GM12801 (cell line): ENCODE data around the gene SPTB.

Experiments used
- TF ChIP-seq, protein P1 (sequence below): IDR thresholded peaks from one replicate; pipeline ENCODE4 v1.5.1; 2011; ENCODE audit warnings: control low read depth; ENCODE audit not compliant: insufficient read length; ENCODE audit errors: extremely low read depth

SPTB gene

DNA sequence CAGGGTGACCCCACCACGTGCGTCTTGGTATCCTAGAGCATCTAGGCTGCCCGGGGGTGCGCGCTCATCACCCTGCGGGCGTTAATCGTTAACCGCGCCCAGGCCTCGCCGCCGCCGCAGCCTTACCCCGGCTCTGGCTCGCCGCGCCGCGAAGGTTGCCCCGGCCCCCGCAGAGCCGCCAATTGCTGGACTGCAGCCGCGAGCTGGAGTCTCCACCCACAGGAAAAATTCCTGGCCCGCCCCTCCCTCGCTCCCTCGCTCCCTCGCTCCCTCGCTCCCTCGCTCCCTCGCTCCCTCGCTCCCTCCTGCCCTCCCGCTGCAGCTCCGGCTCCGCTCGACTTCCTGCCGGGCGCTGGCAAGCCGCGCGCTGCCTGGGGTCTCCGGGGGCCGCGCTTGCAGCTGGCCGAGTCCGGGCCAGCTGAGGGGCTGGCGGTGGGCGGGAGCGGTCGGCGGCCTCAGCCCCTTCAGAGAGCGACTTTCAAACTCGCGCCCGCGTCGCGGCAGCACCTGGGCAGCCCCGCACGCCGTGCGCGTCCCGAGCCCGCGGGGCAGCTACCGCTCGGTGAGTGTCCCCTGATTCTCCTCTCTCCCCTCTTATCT, 175.5 kb downstream of the SPTB start, which contains the start of gene PLEKHG3:
TSS of gene PLEKHG3 (plus strand) at position 282 of the 600 bp plus-strand sequence. CDS start 23,208 bp downstream, outside the sequence.
- TF ChIP-seq, protein P1, sequence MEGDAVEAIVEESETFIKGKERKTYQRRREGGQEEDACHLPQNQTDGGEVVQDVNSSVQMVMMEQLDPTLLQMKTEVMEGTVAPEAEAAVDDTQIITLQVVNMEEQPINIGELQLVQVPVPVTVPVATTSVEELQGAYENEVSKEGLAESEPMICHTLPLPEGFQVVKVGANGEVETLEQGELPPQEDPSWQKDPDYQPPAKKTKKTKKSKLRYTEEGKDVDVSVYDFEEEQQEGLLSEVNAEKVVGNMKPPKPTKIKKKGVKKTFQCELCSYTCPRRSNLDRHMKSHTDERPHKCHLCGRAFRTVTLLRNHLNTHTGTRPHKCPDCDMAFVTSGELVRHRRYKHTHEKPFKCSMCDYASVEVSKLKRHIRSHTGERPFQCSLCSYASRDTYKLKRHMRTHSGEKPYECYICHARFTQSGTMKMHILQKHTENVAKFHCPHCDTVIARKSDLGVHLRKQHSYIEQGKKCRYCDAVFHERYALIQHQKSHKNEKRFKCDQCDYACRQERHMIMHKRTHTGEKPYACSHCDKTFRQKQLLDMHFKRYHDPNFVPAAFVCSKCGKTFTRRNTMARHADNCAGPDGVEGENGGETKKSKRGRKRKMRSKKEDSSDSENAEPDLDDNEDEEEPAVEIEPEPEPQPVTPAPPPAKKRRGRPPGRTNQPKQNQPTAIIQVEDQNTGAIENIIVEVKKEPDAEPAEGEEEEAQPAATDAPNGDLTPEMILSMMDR: no peak

- TF ChIP-seq, protein P1: no peak
Observed at GRCh38 chr14:64703395-64704142, 176.1 kb downstream of the SPTB start.

GRCh38 chr14:64702493-64703394, 177.0 kb downstream of the SPTB start:
- TF ChIP-seq, protein P1: no peak

DNA sequence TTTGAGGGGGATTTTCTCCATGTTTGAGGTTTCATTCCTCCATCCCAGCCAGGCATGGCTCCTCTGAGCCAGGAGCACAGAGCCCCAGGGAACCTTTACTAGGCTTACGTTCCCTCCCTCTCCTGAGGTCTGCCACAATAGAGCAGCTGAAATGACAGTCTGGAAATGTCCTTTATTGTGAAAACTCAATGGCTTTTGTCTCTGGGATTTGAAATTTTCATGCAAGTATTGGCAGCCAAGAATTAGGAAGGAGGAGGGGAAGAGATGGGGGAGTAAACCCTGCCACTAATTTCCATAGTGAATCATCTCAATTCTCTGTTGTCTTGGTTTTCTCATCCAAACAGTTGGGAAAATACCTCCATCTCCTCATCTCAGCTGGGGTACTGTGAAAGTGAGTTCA, 178.0 kb downstream of the SPTB start:
- TF ChIP-seq, protein P1: no peak

GRCh38 chr14:64700894-64701293, 178.8 kb downstream of the SPTB start:
- TF ChIP-seq, protein P1: no peak

DNA sequence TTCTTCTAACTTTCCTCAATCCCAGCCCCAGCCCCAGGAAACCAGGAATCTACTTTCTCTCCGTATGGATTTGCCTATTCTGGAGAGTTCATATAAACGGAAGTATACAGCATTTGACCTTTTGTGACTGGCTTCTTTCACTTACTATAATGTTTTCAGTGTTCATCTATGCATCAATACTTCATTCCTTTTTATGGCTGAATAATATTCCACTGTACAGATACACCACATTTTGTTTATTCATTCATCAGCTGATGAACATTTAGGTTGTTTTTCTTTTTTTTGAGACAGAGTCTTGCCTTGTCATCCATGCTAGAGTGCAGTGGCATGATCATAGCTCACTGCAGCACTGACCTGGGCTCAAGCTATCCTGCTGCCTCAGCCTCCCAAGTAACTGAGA, 179.4 kb downstream of the SPTB start:
- TF ChIP-seq, protein P1: no peak

DNA sequence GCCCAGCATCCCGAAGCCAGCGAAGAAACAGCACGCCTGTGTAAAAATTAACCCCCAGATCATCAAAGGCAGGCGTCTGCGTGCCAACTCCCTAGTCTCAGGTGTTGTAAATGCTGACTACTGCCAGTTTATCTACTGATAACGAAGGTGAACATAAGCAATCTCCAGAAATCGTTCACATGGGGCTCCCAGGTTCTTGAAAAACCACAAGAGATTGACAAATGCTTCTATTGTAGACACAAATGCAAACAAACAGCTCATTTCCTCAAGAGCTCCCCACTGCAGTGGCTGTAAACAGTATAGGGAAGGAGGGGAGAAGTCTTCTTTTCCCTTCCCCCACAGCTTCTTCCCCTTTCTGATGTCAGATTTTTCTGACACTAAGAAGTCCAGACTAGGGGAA, 180.8 kb downstream of the SPTB start:
- TF ChIP-seq, protein P1: no peak
